Heart right ventricle (tissue), 16 donors: ENCODE measurements around the gene PRKAA1. TPM values are rescaled to one million over a fixed set of nuclear protein-coding genes. Genes with fewer than 3 reads are reported as not detected.
A peak's percentile ranks its signal among the peaks of the same experiment; 100 is the strongest.
"Not testable (repeated sequence)": the region's sequence is repeated elsewhere in the genome, so short reads cannot be mapped to it uniquely, and the experiment has no call there.

Experiments
- ATAC-seq, 8 donors: fragments of 200-7000 bp; cut with Tn5 transposase; one replicate each; pipeline ENCODE4 v1.9.1; 2020; ENCODE audit warnings: mild to moderate bottlenecking in 8 of 8, moderate library complexity in 8 of 8, moderate number of reproducible peaks in 1 of 8
- DNase-seq, 2 donors: peaks; one replicate each; pipeline ENCODE4 v3.0.0-alpha.2; 2020
- H3K27ac ChIP-seq, 10 donors: fragments of 200-600 bp; sonication (generic) in 2 of 10; one replicate each; pipeline versions ENCODE4 v1.5.0 to v1.8.0; 2020 to 2022; ENCODE audit warnings: mild to moderate bottlenecking in 3 of 10
- H3K27me3 ChIP-seq, 7 donors: fragments of 200-600 bp; one replicate each; pipeline ENCODE4 v1.8.0; 2021 to 2022; ENCODE audit warnings: mild to moderate bottlenecking in 2 of 7
- H3K36me3 ChIP-seq, 9 donors: fragments of 200-600 bp; sonication (generic) in 1 of 9; one replicate each; pipeline versions ENCODE4 v1.5.0 to v1.8.0; 2020 to 2022; ENCODE audit warnings: mild to moderate bottlenecking in 2 of 9
- H3K4me1 ChIP-seq, 9 donors: fragments of 200-600 bp; sonication (generic) in 1 of 9; one replicate each; pipeline versions ENCODE4 v1.5.0 to v1.8.0; 2020 to 2022; ENCODE audit warnings: mild to moderate bottlenecking in 4 of 9
- H3K4me3 ChIP-seq, 10 donors: fragments of 200-600 bp; sonication (generic) in 2 of 10; one replicate each; pipeline versions ENCODE4 v1.5.0 to v1.8.0; 2020 to 2022; ENCODE audit warnings: mild to moderate bottlenecking in 7 of 10, moderate library complexity in 2 of 10
- H3K9me3 ChIP-seq, 11 donors: fragments of 200-600 bp in 10 of 11; sonication (generic) in 2 of 11; one replicate each; pipeline versions ENCODE4 v1.5.0 to v1.8.0; 2013 to 2022; ENCODE audit warnings: mild to moderate bottlenecking in 2 of 11, control low read depth in 1 of 11, moderate library complexity in 1 of 11
- CTCF ChIP-seq, 9 donors: fragments of 200-600 bp; sonication (generic) in 2 of 9; IDR thresholded peaks; one replicate each; pipeline versions ENCODE4 v1.5.0 to v1.8.0; 2021 to 2022; ENCODE audit warnings: antibody characterized with exemption in 9 of 9, mild to moderate bottlenecking in 5 of 9, moderate library complexity in 1 of 9
- WGBS, 2 donors: extraction: QIAGEN DNeasy Blood & Tissue Kit; methylation state at CpG; one replicate each; pipeline ENCODE4 v1.1.7; 2013; ENCODE audit warnings: inconsistent platforms in 1 of 2; 5-methylcytosine and 5-hydroxymethylcytosine counted together
- intact Hi-C, 10 donors: fragments of 100-400 bp; cut with DNase I; formaldehyde crosslinking; loops; one replicate each; pipeline versions ENCODE4 v1.11.1 to v1.14.2; 2022
- polyA plus RNA-seq, 2 donors: library from polyadenylated mRNA; stranded (reverse); fragments of 200-250 nt; gene quantifications; one replicate each; pipeline ENCODE4 v1.2.3, GENCODE V29; 2013
- total RNA-seq, 10 donors: library from RNA; stranded (reverse); fragmentation: NEBNext Ultra II Directional in 3 of 10; extraction: Animal tissue kit (Norgen Biotek cat#: 25700) in 3 of 10; gene quantifications; one replicate each; pipeline versions ENCODE4 v1.2.1 to v1.2.4, GENCODE V29; 2021 to 2023
- donor health status: Arrhythmogenic right ventricular cardiomyopathy.
- donor health status: ischemic (EF 13 %, LVEDD 7.1; RV severe dilation, severe dysfunction).
- donor health status: healthy with polysubstance abuse.
- donor health status: DM: no; HTN: yes; CAD: no.
- donor health status: DM: no; HTN: no; CAD: no.
- donor health status: ischemic (EF 25% LVEDD 6.9; RV normal size, moderate dysfunction).
- donor health status: ischemic (EF 25% LVEDD 5.7; RV mildly dilated, moderate dysfunction).
- donor health status: healthy.
- donor health status: DM: yes; HTN: yes; CAD: no.
- donor health status: Ischemic cardiomyopathy.
- donor health status: ischemic (EF 35%, LVEDD 5.7; RV mildly dilated, moderate dysfunction).
- donor health status: nonischemic (EF 11% LVEDD 7.7; RV severe dilation, severe dysfunction).
- donor health status: DM: yes; HTN: yes; CAD: no.
- donor health status: PGD.
- donor health status: ischemic (EF 29% LVEDD 5.4; RV normal size, mild dysfunction).
- donor health status: nonischemic (EF 23%, LVEDD 6.1; RV moderate dilation, normal function).

The PRKAA1 gene
- total and polyA plus RNA-seq, 12 donors = 11.0 to 53.2 (median 41.2) TPM

- intact Hi-C loops = loop anchor here in 6 of 10 donors (5.0 to 10.0 kb wide), 5 partner anchors 569 to 1149 kb away; no protein-coding TSS in a partner anchor
- DNase-seq (no peak), ATAC-seq (peak; percentile 41 to 82 (median 54))
- Histone ChIP-seq H3K9me3 (peaks cover 0 to 5% (median 0%) of the 10 kb centered on the region in 11 donors), H3K4me3 (no peak overlapping the region), H3K36me3 (peaks cover 0 to 11% (median 0%) of the 10 kb centered on the region in 9 donors), H3K27me3 (no peaks in the 10 kb centered on the region), H3K27ac (peak overlapping the region in 6 of 10 donors; percentile 4 to 68 (median 24)), H3K4me1 (peaks cover 6 to 37% (median 31%) of the 10 kb centered on the region in 9 donors)
- 43 to 54% methylated on average over 3 of the region's 3 CpGs for WGBS, 2 donors
- no peak for TF ChIP-seq CTCF (IDR thresholded peaks at IDR 0.05)
These were observed 64.2 kb downstream of the PRKAA1 start for GRCh38 chr5:40733879-40734563.

- WGBS, 2 donors = 85 to 89% methylated on average over 2 of the region's 2 CpGs
- Histone ChIP-seq H3K27ac (peak overlapping the region in 6 of 10 donors; percentile 4 to 68 (median 24)), H3K36me3 (peaks cover 0 to 7% (median 0%) of the 10 kb centered on the region in 9 donors), H3K4me1 (peaks cover 6 to 37% (median 31%) of the 10 kb centered on the region in 9 donors), H3K9me3 (peaks cover 0 to under 1% (median 0%) of the 10 kb centered on the region in 11 donors), H3K4me3 (no peak overlapping the region), H3K27me3 (no peaks in the 10 kb centered on the region)
- DNase-seq (no peak), ATAC-seq (peak in 1 of 8 donors; percentile 29)
- intact Hi-C loops = loop anchor here in 6 of 10 donors (5.0 to 10.0 kb wide), 5 partner anchors 569 to 1149 kb away; no protein-coding TSS in a partner anchor
- TF ChIP-seq CTCF (IDR thresholded peaks at IDR 0.05) = no peak
These were observed 64.7 kb downstream of the PRKAA1 start for GRCh38 chr5:40733434-40733833.

GRCh38 chr5:40722497-40722911 is 75.7 kb downstream of the PRKAA1 start:
- H3K36me3 ChIP-seq = peaks cover 0 to 72% (median 9%) of the 10 kb centered on the region in 9 donors
- intact Hi-C loops, ATAC-seq, DNase-seq, H3K27me3 ChIP-seq, H3K4me1 ChIP-seq, H3K27ac ChIP-seq, H3K4me3 ChIP-seq: not testable (repeated sequence)
- 92 to 96% methylated on average over 33 to 37 of the region's 37 CpGs for WGBS, 2 donors
- peaks cover 0 to 14% (median 0%) of the 10 kb centered on the region in 11 donors for H3K9me3 ChIP-seq

GRCh38 chr5:40720069-40720468 is 78.1 kb downstream of the PRKAA1 start:
- no peaks in the 10 kb centered on the region for H3K27me3 ChIP-seq

More at GRCh38 chr5:40720069-40720468, 78.1 kb downstream of the PRKAA1 start:
- Histone ChIP-seq H3K36me3 (peaks cover 0 to 79% (median 6%) of the 10 kb centered on the region in 9 donors), H3K4me3 (no peak overlapping the region), H3K9me3 (peaks cover 0 to 14% (median 0%) of the 10 kb centered on the region in 11 donors), H3K4me1 (peaks cover 0 to 7% (median 0%) of the 10 kb centered on the region in 9 donors), H3K27ac (no peak overlapping the region)
- DNase-seq = no peak
- no peak for TF ChIP-seq CTCF (IDR thresholded peaks at IDR 0.05)
- intact Hi-C loops = no loop called here
- ATAC-seq = no peak
